H1 (cell line): ENCODE results near the gene RBM19. TPM values are rescaled to one million over a fixed set of nuclear protein-coding genes. Genes with fewer than 3 reads are reported as not detected.

Experiments
- CTCF ChIA-PET: fragments of 300-600 bp; sonication (Branson Sonifier 250); formaldehyde crosslinking; loops from one replicate; lab custom pipeline; 2021; ENCODE audit not compliant: partially characterized antibody; lab: Charles Lee
- POLR2A ChIA-PET: fragments of 300-600 bp; sonication (Branson Sonifier 250); formaldehyde crosslinking; loops from one replicate; lab custom pipeline; 2021; ENCODE audit warnings: inconsistent platforms; ENCODE audit not compliant: partially characterized antibody; lab: Charles Lee
- DNase-seq, 2 experiments: peaks; one replicate each; pipeline versions ENCODE4 v3.0.0 to v3.0.0-alpha.2; 2010 to 2022; ENCODE audit warnings: low spot score in 2 of 2, low read depth in 1 of 2, mixed read lengths in 1 of 2
- FAIRE-seq: peaks from 2 replicates; lab custom pipeline; 2011; peaks lifted over from hg19 to GRCh38; lab: Jason Lieb, UNC
- H2AFZ ChIP-seq: 2 replicates; pipeline ENCODE4 v1.8.1; 2012; ENCODE audit warnings: low read length, inconsistent platforms
- H2AK5ac ChIP-seq: 2 replicates; pipeline ENCODE4 v1.6.1; 2013; ENCODE audit warnings: low read depth, low read length
- H2BK120ac ChIP-seq: replicated peaks from 2 replicates; pipeline ENCODE3; 2013; ENCODE audit warnings: low read depth, low read length, inconsistent platforms
- H2BK12ac ChIP-seq: 2 replicates; pipeline ENCODE4 v1.6.1; 2013; ENCODE audit warnings: low read depth, low read length
- H2BK15ac ChIP-seq: 2 replicates; pipeline ENCODE4 v1.6.1; 2013; ENCODE audit warnings: low read length
- H2BK20ac ChIP-seq: 2 replicates; pipeline ENCODE4 v1.6.1; 2013; ENCODE audit warnings: low read length
- H2BK5ac ChIP-seq: 2 replicates; pipeline ENCODE4 v1.6.1; 2013; ENCODE audit warnings: low read depth, low read length
- H3K14ac ChIP-seq: 2 replicates; pipeline ENCODE4 v1.6.1; 2013; ENCODE audit warnings: inconsistent platforms; ENCODE audit not compliant: insufficient read length
- H3K18ac ChIP-seq: 2 replicates; pipeline ENCODE4 v1.6.1; 2013; ENCODE audit warnings: low read length; ENCODE audit errors: extremely low read depth
- H3K23ac ChIP-seq: 2 replicates; pipeline ENCODE4 v1.6.1; 2013; ENCODE audit warnings: inconsistent platforms; ENCODE audit not compliant: insufficient read length
- H3K23me2 ChIP-seq: 2 replicates; pipeline ENCODE4 v1.6.1; 2013; ENCODE audit warnings: low read depth, low read length
- H3K27ac ChIP-seq: 2 replicates; pipeline ENCODE4 v1.6.1; 2011; ENCODE audit warnings: low read depth, low read length, inconsistent platforms
- H3K27me3 ChIP-seq, 4 experiments: replicated peaks in 1 of 4; 1 replicate in 1 of 4; 2 replicates in 3 of 4; pipeline versions ENCODE4 v1.6.1 to v1.8.1; 2011 to 2013; ENCODE audit warnings: low read length in 3 of 4, mild to moderate bottlenecking in 3 of 4, inconsistent platforms in 2 of 4, mixed read lengths in 2 of 4, moderate library complexity in 1 of 4; ENCODE audit not compliant: control insufficient read depth in 3 of 4, insufficient read depth in 3 of 4; ENCODE audit errors: extremely low read depth in 1 of 4
- H3K36me3 ChIP-seq, 4 experiments: 2 replicates each; pipeline versions ENCODE4 v1.6.1 to v1.8.1; 2011 to 2013; ENCODE audit warnings: mild to moderate bottlenecking in 4 of 4, low read length in 3 of 4, moderate library complexity in 2 of 4, control low read depth in 1 of 4, inconsistent platforms in 1 of 4; ENCODE audit not compliant: insufficient read depth in 4 of 4, control insufficient read depth in 2 of 4
- H3K4ac ChIP-seq: replicated peaks from 2 replicates; pipeline ENCODE3; 2013; ENCODE audit warnings: low read length, low read depth, mixed read lengths, inconsistent platforms; ENCODE audit not compliant: insufficient read length
- H3K4me1 ChIP-seq, 4 experiments: replicated peaks in 1 of 4; 1 replicate in 1 of 4; 2 replicates in 3 of 4; pipeline versions ENCODE4 v1.6.1 to v1.8.1; 2011 to 2013; ENCODE audit warnings: low read length in 3 of 4, inconsistent platforms in 2 of 4, mixed read lengths in 1 of 4; ENCODE audit not compliant: insufficient read depth in 4 of 4, control insufficient read depth in 3 of 4
- H3K4me2 ChIP-seq, 2 experiments: 2 replicates each; pipeline versions ENCODE4 v1.6.1 to v1.8.1; 2011 to 2013; ENCODE audit warnings: low read depth in 2 of 2, low read length in 2 of 2, control low read depth in 1 of 2, inconsistent platforms in 1 of 2, mild to moderate bottlenecking in 1 of 2; ENCODE audit not compliant: insufficient read depth in 1 of 2
- H3K4me3 ChIP-seq, 4 experiments: fragments of 200-600, 300-600 bp in 1 of 4; sonication (generic), shearing (Covaris generic), sonication (Bioruptor Twin) in 1 of 4; 2 replicates each; pipeline versions ENCODE4 v1.5.1 to v1.8.1; 2011 to 2016; ENCODE audit warnings: low read length in 4 of 4, low read depth in 3 of 4, control low read depth in 2 of 4, inconsistent platforms in 2 of 4, mild to moderate bottlenecking in 2 of 4, mixed read lengths in 1 of 4, moderate library complexity in 1 of 4; ENCODE audit not compliant: insufficient read depth in 2 of 4; ENCODE audit errors: extremely low read depth in 1 of 4
- H3K56ac ChIP-seq: replicated peaks from 2 replicates; pipeline ENCODE3; 2013; ENCODE audit warnings: low read depth, mild to moderate bottlenecking, mixed read lengths, low read length, inconsistent platforms; ENCODE audit not compliant: insufficient read length
- H3K79me1 ChIP-seq: 2 replicates; pipeline ENCODE4 v1.6.1; 2013; ENCODE audit warnings: low read depth, low read length, control low read depth
- H3K79me2 ChIP-seq, 2 experiments: 2 replicates each; pipeline versions ENCODE4 v1.6.1 to v1.8.1; 2012 to 2013; ENCODE audit warnings: low read length in 2 of 2, mild to moderate bottlenecking in 2 of 2, inconsistent platforms in 1 of 2; ENCODE audit not compliant: insufficient read depth in 2 of 2, control insufficient read depth in 1 of 2
- H3K9ac ChIP-seq, 4 experiments: replicated peaks in 1 of 4; 1 replicate in 1 of 4; 2 replicates in 3 of 4; pipeline versions ENCODE4 v1.6.1 to v1.8.1; 2011 to 2013; ENCODE audit warnings: low read depth in 3 of 4, low read length in 3 of 4, control low read depth in 2 of 4, mild to moderate bottlenecking in 2 of 4, moderate library complexity in 2 of 4, inconsistent platforms in 1 of 4; ENCODE audit errors: extremely low read depth in 1 of 4
- H3K9me3 ChIP-seq, 2 experiments: 2 replicates each; pipeline versions ENCODE4 v1.6.1 to v1.8.1; 2012 to 2013; ENCODE audit warnings: mild to moderate bottlenecking in 2 of 2, moderate library complexity in 2 of 2, control low read depth in 1 of 2, inconsistent platforms in 1 of 2, low read depth in 1 of 2, low read length in 1 of 2, mixed read lengths in 1 of 2; ENCODE audit not compliant: insufficient read depth in 2 of 2
- H4K20me1 ChIP-seq, 2 experiments: replicated peaks in 1 of 2; 2 replicates each; pipeline versions ENCODE3 to v1.8.1; 2011 to 2013; ENCODE audit warnings: inconsistent platforms in 2 of 2, low read length in 2 of 2, mild to moderate bottlenecking in 1 of 2; ENCODE audit not compliant: insufficient read depth in 2 of 2, control insufficient read depth in 1 of 2
- H4K5ac ChIP-seq: 2 replicates; pipeline ENCODE4 v1.6.1; 2013; ENCODE audit warnings: low read length, low read depth, mixed read lengths, inconsistent platforms; ENCODE audit not compliant: insufficient read length
- H4K8ac ChIP-seq: 2 replicates; pipeline ENCODE4 v1.8.0; 2013; ENCODE audit warnings: mild to moderate bottlenecking, moderate library complexity, low read length, inconsistent platforms; ENCODE audit not compliant: insufficient read depth; ENCODE audit errors: extremely low read depth
- H4K91ac ChIP-seq: replicated peaks from 2 replicates; pipeline ENCODE3; 2013; ENCODE audit warnings: low read length, mixed read lengths, inconsistent platforms; ENCODE audit not compliant: insufficient read length
- ATF2 ChIP-seq: IDR thresholded peaks from 2 replicates; pipeline ENCODE4 v1.6.1; 2012; ENCODE audit warnings: low read length, inconsistent platforms
- CHD2 ChIP-seq: IDR thresholded peaks from 2 replicates; pipeline ENCODE4 v1.6.1; 2012; ENCODE audit warnings: low read length, improper control_type of control experiment
- POLR2AphosphoS5 ChIP-seq: IDR thresholded peaks from 2 replicates; pipeline ENCODE4 v1.6.1; 2011; ENCODE audit warnings: low read depth, low read length
- WGBS, 2 experiments: shearing (Covaris generic) in 1 of 2; methylation state at CpG; one replicate each; pipeline versions ENCODE4 v1.1.6 to v1.1.7; 2013 to 2015; ENCODE audit warnings: low lambda C conversion rate in 2 of 2, mixed read lengths in 2 of 2, inconsistent platforms in 1 of 2, low coverage in 1 of 2, missing lambda C conversion rate in 1 of 2; ENCODE audit not compliant: insufficient replicate concordance in 2 of 2, insufficient coverage in 1 of 2, insufficient read length in 1 of 2; ENCODE audit errors: extremely low coverage in 1 of 2, missing lambda C conversion rate in 1 of 2; 5-methylcytosine and 5-hydroxymethylcytosine counted together
- polyA plus RNA-seq, 7 experiments: library from polyadenylated mRNA; depleted of rRNA in 3 of 7; stranded (reverse) in 5 of 7; unstranded in 2 of 7; fragments of >200 nt in 5 of 7; fragments of 200-250 nt in 2 of 7; gene quantifications; 1 replicate in 5 of 7; 2 replicates in 1 of 7; 4 replicates in 1 of 7; pipeline versions ENCODE4 v1.2.1 to v1.2.3, GENCODE V29; 2011 to 2013; ENCODE audit warnings: missing spikeins in 2 of 7, mixed read lengths in 2 of 7
- total RNA-seq: library from RNA; stranded (reverse); fragmentation: NEBNext Ultra II Directional; extraction: Animal tissue kit (Norgen Biotek cat#: 25700); gene quantifications from 2 replicates; pipeline ENCODE4 v1.2.1, GENCODE V29; 2021
- TF ChIP-seq, protein P1 (sequence below): IDR thresholded peaks from 2 replicates; pipeline ENCODE4 v1.6.1; 2012; ENCODE audit warnings: inconsistent platforms

Gene RBM19
- total and polyA plus RNA-seq, 2 of the 8 experiments (the other 6 are each of a cell fraction or from before 2014, with no cell fraction given) = 23.4 to 61.9 TPM

DNA sequence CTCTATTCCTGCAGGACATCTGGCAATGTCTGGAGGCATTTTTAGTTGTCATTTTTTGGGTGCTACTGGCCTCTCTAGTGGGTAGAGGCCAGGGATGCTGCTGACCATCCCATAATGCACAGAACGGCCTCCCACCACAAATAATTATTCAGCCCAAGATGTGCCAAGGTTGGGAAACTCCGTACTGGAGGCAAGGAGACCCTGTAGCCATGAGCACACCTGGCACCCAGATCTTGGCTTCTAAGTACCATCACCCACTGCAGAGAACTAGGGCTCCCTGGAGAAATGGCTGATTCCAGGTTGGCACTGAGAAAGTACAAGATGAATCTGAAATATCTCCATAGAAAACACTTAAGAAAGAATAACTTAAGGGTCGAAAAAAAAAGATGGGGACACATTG is 81.7 kb downstream of the RBM19 start:
- no peak for FAIRE-seq
- TF ChIP-seq POLR2AphosphoS5 (no peak), CHD2 (no peak), ATF2 (no peak)
- TF ChIP-seq, protein P1, sequence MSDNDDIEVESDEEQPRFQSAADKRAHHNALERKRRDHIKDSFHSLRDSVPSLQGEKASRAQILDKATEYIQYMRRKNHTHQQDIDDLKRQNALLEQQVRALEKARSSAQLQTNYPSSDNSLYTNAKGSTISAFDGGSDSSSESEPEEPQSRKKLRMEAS = no peak

More for the DNA sequence above, 81.7 kb downstream of the RBM19 start:
- ChIA-PET CTCF (no interaction called here), POLR2A (no interaction called here)
- Histone ChIP-seq H3K4me1 (no peaks in the 10 kb centered on the region), H3K4ac (no peak overlapping the region), H3K9ac (no peak overlapping the region), H3K79me2 (no peaks in the 10 kb centered on the region), H2BK5ac (no peak overlapping the region), H3K14ac (no peak overlapping the region), H3K23me2 (no peaks in the 10 kb centered on the region), H3K36me3 (no peaks in the 10 kb centered on the region), H4K91ac (no peak overlapping the region), H2BK20ac (no peak overlapping the region), H4K8ac (no peak overlapping the region; the same call in 1 of the 2 replicates), H3K9me3 (no peaks in the 10 kb centered on the region), H3K27me3 (no peaks in the 10 kb centered on the region), H3K4me3 (no peak overlapping the region), H3K18ac (no peak overlapping the region), H2BK120ac (no peak overlapping the region), H3K23ac (no peak overlapping the region), H2AFZ (no peak overlapping the region), H3K27ac (no peak overlapping the region), H3K56ac (no peak overlapping the region), H2BK12ac (no peak overlapping the region), H4K5ac (no peak overlapping the region), H2BK15ac (no peak overlapping the region), H4K20me1 (peaks cover 0 to 2% of the 10 kb centered on the region in 2 experiments), H3K4me2 (no peak overlapping the region), H2AK5ac (no peak overlapping the region), H3K79me1 (no peaks in the 10 kb centered on the region)
- 82% methylated on average over 3 of the region's 3 CpGs; no CpG with 5 or more reads in 1 of the 2 experiments for WGBS, 2 experiments
- no peak for DNase-seq
